Inferior parietal cortex (tissue), 1 donor: ENCODE results near the gene DOCK9.
A peak's percentile ranks its signal among the peaks of the same experiment; 100 is the strongest.

Source experiments
- DNase-seq: peaks from one replicate; pipeline ENCODE4 v3.0.0-alpha.2; 2016; ENCODE audit errors: extremely low spot score

Gene DOCK9

GRCh38 chr13:98950705-98951104, 27.2 kb downstream of the DOCK9 start:
- DNase-seq, result no peak

GRCh38 chr13:98947925-98948324, 29.9 kb downstream of the DOCK9 start:
- DNase-seq, result no peak

DNA sequence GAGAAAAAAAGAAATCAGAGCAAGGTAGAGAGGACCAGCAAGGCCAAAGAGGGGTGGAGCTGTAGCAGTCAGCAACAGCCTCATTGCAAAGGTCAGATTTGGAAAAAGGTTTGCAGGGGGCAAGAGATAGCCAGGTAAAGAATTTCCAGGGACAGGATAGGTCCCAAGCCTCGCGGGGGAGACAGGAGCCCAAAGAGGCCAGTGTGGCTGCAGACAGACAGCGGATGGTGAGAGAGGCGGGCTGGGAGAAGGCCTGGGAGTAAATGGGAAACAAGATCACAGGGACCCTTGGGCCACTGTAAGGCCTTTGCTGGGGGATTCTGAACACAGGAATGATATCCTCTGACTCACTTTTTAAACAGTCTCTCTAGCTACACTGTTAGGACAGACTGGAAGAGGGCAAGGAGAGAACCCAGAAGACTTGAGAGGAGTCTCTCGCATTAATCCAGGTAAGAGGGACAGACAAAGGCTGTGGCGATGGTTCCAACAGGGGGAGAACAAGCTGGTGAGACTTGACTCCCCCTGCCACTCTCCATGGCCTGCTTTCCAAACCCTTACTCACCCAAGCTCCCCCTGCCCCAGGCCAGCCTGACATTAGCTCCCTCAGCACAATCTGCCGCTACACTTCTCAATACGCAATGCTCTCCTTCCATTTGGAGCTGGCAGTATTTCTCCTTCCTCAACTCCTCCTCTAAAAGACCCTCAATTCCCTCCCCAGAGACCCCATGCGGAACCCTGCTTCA, 31.8 kb downstream of the DOCK9 start:
- DNase-seq, result no peak

GRCh38 chr13:98944336-98944735, 33.5 kb downstream of the DOCK9 start:
- no peak for DNase-seq

DNA sequence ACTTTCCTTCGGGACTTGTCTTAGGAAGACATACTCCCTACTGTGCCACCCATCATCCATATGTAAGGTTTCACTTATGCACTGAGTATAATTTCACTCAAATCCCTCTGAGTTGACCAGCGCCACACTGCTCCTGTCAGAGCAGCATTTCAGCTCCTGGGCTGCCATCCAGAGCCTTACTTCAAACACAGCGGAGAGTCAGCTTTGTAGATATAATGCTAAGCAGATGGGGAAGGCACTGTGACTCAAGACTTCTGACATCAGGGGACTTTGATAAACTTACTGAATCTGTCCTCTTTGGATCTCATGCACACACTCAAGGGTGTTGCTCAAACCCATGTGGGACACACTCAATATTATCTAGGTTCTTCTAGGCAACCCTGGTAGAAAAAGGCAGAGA, 34.9 kb downstream of the DOCK9 start:
- DNase-seq, result no peak

DNA sequence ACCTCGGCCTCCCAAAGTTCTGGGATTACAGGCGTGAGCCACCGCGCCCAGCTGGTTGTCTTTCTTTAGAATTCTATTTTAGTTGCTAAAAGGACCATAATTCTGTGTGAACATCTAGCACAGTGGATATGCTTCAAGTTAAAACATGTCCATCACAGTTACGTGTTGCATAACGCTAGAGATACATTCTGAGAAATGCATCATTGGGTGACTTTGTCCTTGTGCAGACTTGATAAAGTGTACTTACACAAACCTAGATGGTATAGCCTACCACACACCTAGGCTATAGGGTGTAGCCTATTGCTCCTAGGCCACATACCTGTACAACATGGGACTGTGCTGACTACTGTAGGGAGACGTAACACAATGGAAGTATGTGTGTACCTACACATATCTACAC, 35.4 kb downstream of the DOCK9 start:
- no peak for DNase-seq

DNA sequence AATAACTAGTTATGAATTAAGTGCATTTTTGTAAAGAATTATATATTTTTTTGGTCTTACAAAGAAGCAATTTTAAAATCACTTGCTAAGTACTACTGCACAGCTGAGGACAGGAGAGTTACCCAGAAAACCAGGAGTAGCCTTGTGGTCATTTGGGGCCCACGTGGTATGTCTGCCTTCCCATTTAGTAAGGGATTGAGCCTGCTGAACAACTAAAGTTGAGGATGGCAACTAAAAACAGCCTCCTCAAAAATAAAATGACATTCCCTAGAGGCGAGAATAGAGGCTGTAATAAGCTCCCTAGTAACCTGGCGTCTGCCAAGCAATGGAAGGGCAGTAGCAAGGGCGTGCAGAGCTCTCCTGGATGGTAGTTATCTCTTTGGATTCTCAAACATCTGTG, 36.3 kb downstream of the DOCK9 start:
- DNase-seq, result no peak

DNA sequence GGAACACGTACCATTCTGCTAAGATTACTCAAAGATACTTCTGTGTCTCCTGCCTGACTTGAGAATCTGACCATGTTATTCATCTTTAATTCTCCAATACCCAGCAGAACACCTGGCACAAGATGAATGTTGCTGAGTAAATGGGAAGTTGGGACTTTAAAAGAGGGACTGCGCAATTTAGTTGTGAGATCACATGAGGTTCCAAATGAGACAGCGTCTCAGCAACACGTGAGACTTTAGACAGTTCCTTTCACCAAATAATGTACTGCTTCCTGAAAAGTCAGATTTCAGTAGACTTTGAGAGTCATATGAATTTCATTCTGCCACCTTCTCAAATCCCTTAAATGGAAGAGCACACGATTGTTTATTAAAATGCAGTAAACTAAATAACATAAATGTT, 36.7 kb downstream of the DOCK9 start:
- DNase-seq, result no peak

GRCh38 chr13:98940325-98941001, 37.4 kb downstream of the DOCK9 start:
- DNase-seq, result no peak

GRCh38 chr13:98939660-98940191, 38.1 kb downstream of the DOCK9 start:
- no peak for DNase-seq

- DNase-seq, result no peak
These were observed 39.1 kb downstream of the DOCK9 start for GRCh38 chr13:98938801-98939200.

DNA sequence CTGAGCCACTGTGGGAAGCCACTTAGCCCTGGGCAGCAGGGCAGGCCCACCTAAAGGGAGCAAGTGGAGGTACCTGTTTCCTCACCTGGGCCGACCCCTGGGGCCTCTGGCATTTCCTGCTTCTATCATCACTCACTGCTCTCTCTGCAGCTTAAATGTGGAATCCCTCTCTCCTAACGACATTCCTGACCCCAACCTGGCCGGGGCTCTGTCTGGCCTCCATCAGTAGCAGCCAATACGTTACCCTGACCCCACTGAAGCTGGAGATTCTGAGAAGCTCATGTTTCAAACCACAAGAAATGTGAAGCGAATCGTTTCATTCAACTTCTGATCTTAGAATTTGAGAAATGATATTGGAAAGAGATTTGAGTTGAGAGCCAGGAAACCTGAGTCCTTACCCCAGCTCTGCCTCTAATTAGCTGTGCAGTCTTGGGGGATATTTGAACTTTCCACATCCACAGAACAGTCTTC, 39.9 kb downstream of the DOCK9 start:
- DNase-seq, result no peak

DNA sequence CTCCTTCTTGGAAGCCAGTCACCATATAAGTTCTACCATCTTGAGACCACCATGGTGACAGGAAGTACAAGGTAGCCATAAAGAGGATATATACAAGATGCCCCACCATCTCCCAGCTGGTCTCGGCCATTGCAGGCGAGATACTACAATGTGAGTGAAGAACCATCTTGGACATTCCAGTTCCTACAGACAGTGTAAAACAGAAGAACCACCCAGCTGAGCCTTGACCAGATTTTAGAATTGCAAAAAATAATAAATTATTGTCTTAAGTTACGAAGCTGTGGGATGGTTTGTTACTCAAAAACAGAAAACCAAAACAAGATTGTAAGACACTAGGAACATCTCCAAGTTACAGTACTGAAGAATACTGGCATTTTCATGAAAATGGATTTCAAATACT, 43.6 kb downstream of the DOCK9 start:
- DNase-seq, result no peak

- DNase-seq, result no peak
These were observed 47.7 kb downstream of the DOCK9 start for GRCh38 chr13:98930151-98930591.

GRCh38 chr13:98927951-98928927, 49.6 kb downstream of the DOCK9 start:
- DNase-seq, result no peak

DNA sequence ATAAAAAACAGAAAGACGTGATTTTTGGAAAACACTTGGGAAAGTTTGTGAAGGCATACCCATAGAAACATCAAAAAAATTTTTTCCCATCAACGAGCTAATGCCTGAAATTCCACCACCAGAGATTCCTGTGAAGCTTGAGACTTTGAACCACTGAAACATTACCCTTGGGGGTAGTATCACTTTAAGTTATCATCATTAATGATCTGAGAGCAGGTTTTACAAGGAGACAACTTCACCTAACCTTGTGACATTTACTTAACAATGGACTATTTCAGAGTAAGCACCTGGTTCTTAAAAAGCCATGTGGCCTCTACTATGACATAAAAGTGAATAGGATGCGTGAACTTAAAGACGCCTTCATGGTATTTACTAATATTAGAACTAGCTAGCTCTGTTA, 51.9 kb downstream of the DOCK9 start:
- DNase-seq, result no peak

GRCh38 chr13:98923641-98924397, 54.0 kb downstream of the DOCK9 start:
- DNase-seq, result no peak

DNA sequence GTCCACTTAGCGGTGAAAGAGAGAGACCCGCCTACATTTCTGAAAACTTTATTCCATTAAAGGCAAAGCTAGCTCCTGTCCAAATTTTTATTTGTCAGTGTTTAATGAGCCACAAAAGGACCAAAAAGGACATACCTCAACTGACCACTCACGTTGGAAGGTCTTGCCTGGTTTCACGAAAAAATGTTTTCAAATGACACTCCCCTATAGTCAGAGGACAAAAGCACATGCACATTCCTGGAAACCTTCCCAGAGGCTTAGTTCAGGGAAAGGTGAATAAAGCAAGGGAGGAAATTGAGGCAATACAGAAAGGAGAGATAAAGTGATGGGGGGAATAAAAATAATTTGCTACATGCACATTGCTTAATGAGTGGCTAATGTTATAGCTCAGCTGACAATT, 55.6 kb downstream of the DOCK9 start:
- DNase-seq, result no peak

GRCh38 chr13:98921786-98922185, 56.1 kb downstream of the DOCK9 start:
- DNase-seq, result peak; percentile 81

DNA sequence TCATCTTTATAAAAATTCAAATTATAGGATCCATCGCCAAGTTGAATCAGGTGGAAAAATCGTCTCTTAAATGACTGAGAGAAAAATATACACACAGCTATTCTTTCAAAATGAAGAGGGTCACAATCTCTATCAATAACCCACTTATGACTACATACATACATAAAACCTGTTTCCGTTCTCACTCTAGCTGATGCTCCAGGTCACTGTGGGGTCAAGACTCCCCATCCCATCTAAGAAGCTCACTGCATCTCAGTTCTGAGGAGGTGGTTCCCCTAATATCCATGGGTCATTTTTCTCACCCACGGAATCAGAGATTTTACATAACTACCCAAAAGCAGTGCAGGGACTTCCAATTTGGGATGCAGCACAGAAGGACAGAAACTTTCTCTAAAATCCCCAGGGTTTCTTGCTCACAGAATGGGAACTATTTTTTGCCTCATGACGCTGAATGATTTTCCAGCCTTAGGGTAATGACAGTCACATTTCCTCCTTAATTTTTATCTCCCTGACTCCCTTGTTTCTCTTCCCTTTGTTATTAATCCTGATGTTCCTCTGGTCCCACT, 56.8 kb downstream of the DOCK9 start:
- no peak for DNase-seq

GRCh38 chr13:98919566-98919965, 58.3 kb downstream of the DOCK9 start:
- DNase-seq, result no peak
